ENCODE measurements around the gene VWA2. TPM values are rescaled to one million over a fixed set of nuclear protein-coding genes. Genes with fewer than 3 reads are reported as not detected.

Gene VWA2
- polyA plus RNA-seq, 3 donors, result not detected

- Histone ChIP-seq H3K9me3 (replicated peaks in 1 of 2; ENCODE audit: control insufficient read depth in 1 of 2, insufficient read depth in 1 of 2, low read length in 2 of 2) (no peaks in the 10 kb centered on the region), H3K27me3 (ENCODE audit: control insufficient read depth in 2 of 2, insufficient read depth in 2 of 2, low read length in 2 of 2) (no peaks in the 10 kb centered on the region), H3K36me3 (replicated peaks in 1 of 2; ENCODE audit: control insufficient read depth in 1 of 2, insufficient read depth in 2 of 2, low read length in 2 of 2) (no peaks in the 10 kb centered on the region), H3K4me3 (replicated peaks in 1 of 3; ENCODE audit: low read depth in 2 of 3, low read length in 3 of 3) (no peak overlapping the region), H3K79me2 (ENCODE audit: insufficient read depth, low read length) (no peaks in the 10 kb centered on the region), H3K27ac (ENCODE audit: low read depth in 1 of 2, low read length in 2 of 2) (no peak overlapping the region), H3K4me2 (replicated peaks; ENCODE audit: extremely low read depth, low read length, poor library complexity, severe bottlenecking) (no peak overlapping the region), H4K20me1 (ENCODE audit: insufficient read depth, low read length) (no peaks in the 10 kb centered on the region), H2AFZ (ENCODE audit: insufficient read depth, low read depth, low read length, poor library complexity, severe bottlenecking) (no peak overlapping the region), H3K4me1 (ENCODE audit: control insufficient read depth in 1 of 2, insufficient read depth in 2 of 2, low read length in 2 of 2) (no peaks in the 10 kb centered on the region), H3K9ac (ENCODE audit: insufficient read depth, low read length, poor library complexity, severe bottlenecking) (no peak overlapping the region)
- DNase-seq, result no peak
- no peaks in the 10 kb centered on the region for H3K36me3 Mint-ChIP-seq
- no peaks in the 10 kb centered on the region for H3K9me3 Mint-ChIP-seq
- WGBS (ENCODE audit: insufficient coverage), result 92% methylated on average over 2 of the region's 8 CpGs
- no peak overlapping the region for H3K4me3 Mint-ChIP-seq
- TF ChIP-seq, protein P1, sequence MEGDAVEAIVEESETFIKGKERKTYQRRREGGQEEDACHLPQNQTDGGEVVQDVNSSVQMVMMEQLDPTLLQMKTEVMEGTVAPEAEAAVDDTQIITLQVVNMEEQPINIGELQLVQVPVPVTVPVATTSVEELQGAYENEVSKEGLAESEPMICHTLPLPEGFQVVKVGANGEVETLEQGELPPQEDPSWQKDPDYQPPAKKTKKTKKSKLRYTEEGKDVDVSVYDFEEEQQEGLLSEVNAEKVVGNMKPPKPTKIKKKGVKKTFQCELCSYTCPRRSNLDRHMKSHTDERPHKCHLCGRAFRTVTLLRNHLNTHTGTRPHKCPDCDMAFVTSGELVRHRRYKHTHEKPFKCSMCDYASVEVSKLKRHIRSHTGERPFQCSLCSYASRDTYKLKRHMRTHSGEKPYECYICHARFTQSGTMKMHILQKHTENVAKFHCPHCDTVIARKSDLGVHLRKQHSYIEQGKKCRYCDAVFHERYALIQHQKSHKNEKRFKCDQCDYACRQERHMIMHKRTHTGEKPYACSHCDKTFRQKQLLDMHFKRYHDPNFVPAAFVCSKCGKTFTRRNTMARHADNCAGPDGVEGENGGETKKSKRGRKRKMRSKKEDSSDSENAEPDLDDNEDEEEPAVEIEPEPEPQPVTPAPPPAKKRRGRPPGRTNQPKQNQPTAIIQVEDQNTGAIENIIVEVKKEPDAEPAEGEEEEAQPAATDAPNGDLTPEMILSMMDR (IDR thresholded peaks at IDR 0.05), result no peak
- H3K4me1 Mint-ChIP-seq, result no peaks in the 10 kb centered on the region
- intact Hi-C loops (cut with micrococcal nuclease), result no loop called here
- H3K27me3 Mint-ChIP-seq (ENCODE audit: low read depth in 3 of 3), result peaks cover 0 to 5% (median 2%) of the 10 kb centered on the region in 3 donors
- no peak overlapping the region for H3K27ac Mint-ChIP-seq
Observed at GRCh38 chr10:114340816-114341215, 101.8 kb downstream of the VWA2 start.

Other genes with a start within 250 kb of the VWA2 start
- 1 to 10 TPM in 1 of 3 donors, under 1 TPM in 1, not detected in 1; 0.05 to 3.4 TPM for gene ADRB1, start 195.4 kb upstream of the VWA2 start, polyA plus RNA-seq
- gene CCDC186, start 65.1 kb upstream of the VWA2 start, polyA plus RNA-seq, result 1 to 10 TPM; 6.9 to 9.8 (median 8.9) TPM
- not detected for gene TDRD1, start 59.9 kb upstream of the VWA2 start, polyA plus RNA-seq
- gene AFAP1L2, start 165.2 kb downstream of the VWA2 start, polyA plus RNA-seq, result under 1 TPM in 2 of 3 donors, not detected in 1; 0.01 to 0.43 TPM

Data from CD14-positive monocyte (primary cell).